Chondrocyte (in vitro differentiated cells): ENCODE results near the gene KCNQ5. TPM values are rescaled to one million over a fixed set of nuclear protein-coding genes. Genes with fewer than 3 reads are reported as not detected.

Experiments
- DNase-seq: peaks from one replicate; pipeline ENCODE4 v3.0.0; 2021; ENCODE audit warnings: mixed read lengths, low spot score
- H3K27ac Mint-ChIP-seq: one replicate; pipeline ENCODE4 v1.8.0; 2021; ENCODE audit warnings: mild to moderate bottlenecking, moderate library complexity, mixed read lengths; ENCODE audit not compliant: unreplicated experiment
- H3K27me3 Mint-ChIP-seq: 2 replicates; pipeline ENCODE4 v1.8.0; 2021; ENCODE audit warnings: low read depth, mixed read lengths
- H3K36me3 Mint-ChIP-seq: 2 replicates; pipeline ENCODE4 v1.8.0; 2021; ENCODE audit warnings: low read depth, mixed read lengths
- H3K4me1 Mint-ChIP-seq: 2 replicates; pipeline ENCODE4 v1.8.0; 2021; ENCODE audit warnings: low read depth, mild to moderate bottlenecking, mixed read lengths
- H3K4me3 Mint-ChIP-seq: one replicate; pipeline ENCODE4 v1.8.0; 2021; ENCODE audit warnings: mild to moderate bottlenecking, moderate library complexity, mixed read lengths; ENCODE audit not compliant: unreplicated experiment
- H3K9me3 Mint-ChIP-seq: 2 replicates; pipeline ENCODE4 v1.8.0; 2021; ENCODE audit warnings: low read depth, mixed read lengths
- total RNA-seq: library from RNA; stranded (reverse); gene quantifications from 3 replicates; pipeline ENCODE4 v1.2.1, GENCODE V29; 2021
- TF ChIP-seq, protein P1 (sequence below): fragments of 200-600 bp; sonication (generic); IDR thresholded peaks from 2 replicates; pipeline ENCODE4 v1.5.0; 2021; ENCODE audit warnings: antibody characterized with exemption, mild to moderate bottlenecking, moderate library complexity

KCNQ5 gene
- total RNA-seq, 1 donor from 2014 or later: 4.1 TPM

DNA sequence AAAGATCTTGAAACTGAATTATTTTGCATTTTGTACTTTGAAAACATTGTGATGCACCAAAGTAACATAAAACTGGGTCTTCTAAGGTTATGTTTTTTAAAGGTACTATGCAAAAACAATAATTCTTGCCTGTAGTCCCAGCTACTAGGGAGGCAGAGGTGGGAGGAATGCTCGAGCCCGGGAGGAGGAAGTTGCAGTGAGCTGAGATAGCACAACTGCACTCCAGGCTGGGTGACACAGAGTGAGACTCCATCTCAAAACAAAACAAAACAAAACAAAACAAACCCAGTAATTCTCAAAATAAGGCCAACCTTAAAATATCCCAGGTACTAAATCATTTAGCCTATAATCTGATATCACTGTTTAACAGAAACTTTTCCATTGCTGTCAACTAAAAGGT lies 333.8 kb downstream of the KCNQ5 start:
- peaks cover 16% of the 10 kb centered on the region for H3K4me1 Mint-ChIP-seq
- H3K27me3 Mint-ChIP-seq: peaks cover 4% of the 10 kb centered on the region
- no peak overlapping the region for H3K4me3 Mint-ChIP-seq
- H3K9me3 Mint-ChIP-seq: no peaks in the 10 kb centered on the region
- TF ChIP-seq, protein P1, sequence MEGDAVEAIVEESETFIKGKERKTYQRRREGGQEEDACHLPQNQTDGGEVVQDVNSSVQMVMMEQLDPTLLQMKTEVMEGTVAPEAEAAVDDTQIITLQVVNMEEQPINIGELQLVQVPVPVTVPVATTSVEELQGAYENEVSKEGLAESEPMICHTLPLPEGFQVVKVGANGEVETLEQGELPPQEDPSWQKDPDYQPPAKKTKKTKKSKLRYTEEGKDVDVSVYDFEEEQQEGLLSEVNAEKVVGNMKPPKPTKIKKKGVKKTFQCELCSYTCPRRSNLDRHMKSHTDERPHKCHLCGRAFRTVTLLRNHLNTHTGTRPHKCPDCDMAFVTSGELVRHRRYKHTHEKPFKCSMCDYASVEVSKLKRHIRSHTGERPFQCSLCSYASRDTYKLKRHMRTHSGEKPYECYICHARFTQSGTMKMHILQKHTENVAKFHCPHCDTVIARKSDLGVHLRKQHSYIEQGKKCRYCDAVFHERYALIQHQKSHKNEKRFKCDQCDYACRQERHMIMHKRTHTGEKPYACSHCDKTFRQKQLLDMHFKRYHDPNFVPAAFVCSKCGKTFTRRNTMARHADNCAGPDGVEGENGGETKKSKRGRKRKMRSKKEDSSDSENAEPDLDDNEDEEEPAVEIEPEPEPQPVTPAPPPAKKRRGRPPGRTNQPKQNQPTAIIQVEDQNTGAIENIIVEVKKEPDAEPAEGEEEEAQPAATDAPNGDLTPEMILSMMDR: no peak
- DNase-seq: no peak
- H3K27ac Mint-ChIP-seq: no peak overlapping the region
- no peaks in the 10 kb centered on the region for H3K36me3 Mint-ChIP-seq

DNA sequence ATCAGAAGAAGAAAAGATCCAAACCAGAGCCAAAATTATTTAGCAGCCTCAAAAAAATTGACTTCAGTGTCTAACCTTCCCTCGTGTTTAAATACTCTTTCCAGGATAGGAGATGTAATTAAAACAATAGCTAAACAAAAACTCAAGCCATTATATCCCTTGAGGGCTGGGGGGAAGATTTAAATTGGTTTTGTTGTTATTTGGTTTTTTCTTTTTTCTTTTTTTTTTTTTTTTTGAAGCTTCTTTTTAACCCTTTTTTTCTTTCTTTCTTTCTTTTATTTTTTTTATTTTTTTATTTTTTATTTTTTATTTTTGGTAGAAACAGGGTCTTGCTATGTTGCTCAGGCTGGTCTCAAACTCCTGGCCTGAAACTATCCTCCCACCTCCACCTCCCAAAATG lies 334.4 kb downstream of the KCNQ5 start:
- H3K27me3 Mint-ChIP-seq: peaks cover 4% of the 10 kb centered on the region
- TF ChIP-seq, protein P1: no peak
- no peaks in the 10 kb centered on the region for H3K36me3 Mint-ChIP-seq
- H3K4me1 Mint-ChIP-seq: peaks cover 13% of the 10 kb centered on the region
- H3K9me3 Mint-ChIP-seq: no peaks in the 10 kb centered on the region
- no peak for DNase-seq
- H3K27ac Mint-ChIP-seq: no peak overlapping the region
- H3K4me3 Mint-ChIP-seq: no peak overlapping the region

DNA sequence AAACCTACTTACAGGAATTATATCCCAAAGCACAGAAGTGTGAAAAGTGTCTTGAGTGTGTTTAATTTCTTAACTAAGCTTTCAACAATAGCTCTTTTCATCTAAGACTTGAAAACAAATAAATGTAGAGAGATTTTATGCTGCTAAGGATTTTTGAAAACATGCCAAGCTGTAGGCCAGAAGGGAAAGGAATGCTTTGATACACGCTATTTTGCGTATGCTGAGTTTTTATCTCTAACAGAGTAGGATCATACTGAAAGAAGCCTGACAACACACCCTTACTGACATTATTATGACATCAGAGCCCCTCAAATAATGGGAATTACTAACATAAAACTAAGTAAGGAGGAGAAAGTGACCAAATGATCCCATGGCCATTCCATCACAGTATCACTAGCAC lies 338.0 kb downstream of the KCNQ5 start:
- H3K27ac Mint-ChIP-seq: no peak overlapping the region
- H3K27me3 Mint-ChIP-seq: no peaks in the 10 kb centered on the region
- no peaks in the 10 kb centered on the region for H3K9me3 Mint-ChIP-seq
- TF ChIP-seq, protein P1: no peak
- H3K4me1 Mint-ChIP-seq: peaks cover 11% of the 10 kb centered on the region
- H3K4me3 Mint-ChIP-seq: no peak overlapping the region
- H3K36me3 Mint-ChIP-seq: no peaks in the 10 kb centered on the region
- no peak for DNase-seq

DNA sequence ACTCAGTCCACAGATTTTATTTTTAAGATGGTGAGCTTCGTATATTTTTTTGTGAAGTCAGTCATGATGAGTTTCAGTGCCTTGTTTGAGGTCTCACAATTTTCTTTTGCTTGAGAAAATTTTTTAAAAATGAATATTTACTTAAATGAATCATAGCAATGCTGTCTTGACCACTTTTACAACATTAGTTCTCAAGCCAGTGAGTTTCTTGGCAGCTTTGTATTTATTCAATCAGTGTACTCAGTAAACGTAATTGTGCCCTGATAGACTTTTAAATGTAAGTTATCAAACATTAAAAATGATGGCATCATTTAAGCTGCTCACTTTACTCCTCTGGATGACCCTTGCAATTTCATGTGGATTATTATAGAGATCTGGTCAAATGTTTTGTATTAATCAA lies 342.1 kb downstream of the KCNQ5 start:
- H3K36me3 Mint-ChIP-seq: no peaks in the 10 kb centered on the region
- no peaks in the 10 kb centered on the region for H3K9me3 Mint-ChIP-seq
- H3K4me1 Mint-ChIP-seq: peaks cover 11% of the 10 kb centered on the region
- H3K27ac Mint-ChIP-seq: peak overlapping the region; percentile 76
- DNase-seq: no peak
- no peak overlapping the region for H3K4me3 Mint-ChIP-seq
- TF ChIP-seq, protein P1: no peak
- no peaks in the 10 kb centered on the region for H3K27me3 Mint-ChIP-seq

DNA sequence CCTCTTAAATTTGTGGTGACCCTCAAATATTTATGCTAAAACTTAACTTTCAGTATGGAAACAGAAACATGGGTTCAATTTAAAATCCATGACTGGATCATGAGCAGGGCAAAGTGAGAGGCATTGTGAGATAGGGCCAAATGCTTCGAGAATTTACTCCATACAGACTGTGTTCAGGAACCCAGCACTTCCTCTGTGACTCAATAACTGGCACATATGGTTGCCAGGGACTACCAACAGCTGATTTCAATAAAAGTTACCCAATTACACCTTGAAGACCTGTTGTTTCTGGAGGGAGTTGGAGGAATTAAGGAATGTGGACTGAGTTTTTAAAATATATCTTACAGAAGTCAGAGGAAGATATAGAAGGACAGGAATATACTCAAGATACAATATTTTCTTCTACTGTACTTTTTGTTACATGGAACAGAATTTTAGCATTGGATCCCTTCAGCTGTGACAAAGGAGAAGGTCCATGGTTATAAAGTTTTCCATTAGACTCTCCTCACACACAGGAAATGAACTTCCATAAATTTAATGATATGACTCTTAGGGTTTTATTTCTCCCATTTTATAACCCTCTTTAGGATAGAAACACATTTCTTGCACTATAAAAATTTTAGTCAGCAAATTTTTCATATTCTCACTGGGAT lies 344.9 kb downstream of the KCNQ5 start:
- Mint-ChIP-seq H3K27me3 (no peaks in the 10 kb centered on the region), H3K9me3 (no peaks in the 10 kb centered on the region), H3K4me3 (no peak overlapping the region), H3K27ac (no peak overlapping the region), H3K4me1 (peaks cover 6% of the 10 kb centered on the region), H3K36me3 (no peaks in the 10 kb centered on the region)
- TF ChIP-seq, protein P1: no peak
- no peak for DNase-seq
